ENCODE data around the gene SCD5.

Gene SCD5

DNA sequence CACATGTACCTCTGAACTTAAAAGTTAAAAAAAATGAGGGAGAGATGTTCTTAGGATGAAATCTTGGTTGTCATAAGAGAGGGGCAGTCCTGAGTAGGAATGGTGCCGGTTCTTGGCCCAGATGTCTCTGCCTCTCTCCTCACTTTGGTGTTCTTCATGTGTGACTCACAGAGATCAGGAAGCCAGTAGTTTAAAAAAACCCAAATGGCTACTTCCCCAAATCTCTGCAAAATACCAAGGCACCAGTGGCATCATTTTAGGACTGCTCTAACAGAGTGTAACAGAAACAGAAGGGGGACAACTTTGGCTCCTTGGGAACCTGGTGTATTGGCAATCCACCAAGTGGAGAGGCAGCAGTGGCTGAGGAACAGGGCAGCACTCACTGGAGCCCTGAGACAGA, 116.8 kb downstream of the SCD5 start:
- DNase-seq = no peak

- DNase-seq = no peak
These were observed 117.8 kb downstream of the SCD5 start for GRCh38 chr4:82680834-82681233.

- no peak for DNase-seq
These were observed 119.1 kb downstream of the SCD5 start for GRCh38 chr4:82679531-82679930.

DNA sequence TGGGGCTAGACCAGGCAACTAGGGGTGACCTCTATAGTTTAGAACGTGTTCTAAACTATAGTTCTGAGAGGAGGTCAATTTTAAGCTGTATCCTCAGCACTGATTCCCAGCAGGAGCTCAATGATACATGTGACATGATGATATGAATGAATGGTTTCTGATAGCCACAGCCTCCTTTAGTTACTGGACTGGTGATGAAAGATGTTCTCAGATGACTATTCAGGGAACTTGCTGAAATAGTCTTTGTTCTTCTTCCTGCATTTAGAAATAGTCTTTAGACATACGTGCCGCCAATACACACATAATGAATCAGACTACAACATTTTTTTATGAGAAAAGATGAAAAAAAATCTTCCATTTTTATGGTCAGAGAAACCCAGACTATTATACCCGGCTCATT, 120.5 kb downstream of the SCD5 start:
- no peak for DNase-seq

GRCh38 chr4:82677327-82677726, 121.3 kb downstream of the SCD5 start:
- no peak for DNase-seq

- no peak for DNase-seq
These were observed 130.7 kb downstream of the SCD5 start for GRCh38 chr4:82667761-82668480.

DNA sequence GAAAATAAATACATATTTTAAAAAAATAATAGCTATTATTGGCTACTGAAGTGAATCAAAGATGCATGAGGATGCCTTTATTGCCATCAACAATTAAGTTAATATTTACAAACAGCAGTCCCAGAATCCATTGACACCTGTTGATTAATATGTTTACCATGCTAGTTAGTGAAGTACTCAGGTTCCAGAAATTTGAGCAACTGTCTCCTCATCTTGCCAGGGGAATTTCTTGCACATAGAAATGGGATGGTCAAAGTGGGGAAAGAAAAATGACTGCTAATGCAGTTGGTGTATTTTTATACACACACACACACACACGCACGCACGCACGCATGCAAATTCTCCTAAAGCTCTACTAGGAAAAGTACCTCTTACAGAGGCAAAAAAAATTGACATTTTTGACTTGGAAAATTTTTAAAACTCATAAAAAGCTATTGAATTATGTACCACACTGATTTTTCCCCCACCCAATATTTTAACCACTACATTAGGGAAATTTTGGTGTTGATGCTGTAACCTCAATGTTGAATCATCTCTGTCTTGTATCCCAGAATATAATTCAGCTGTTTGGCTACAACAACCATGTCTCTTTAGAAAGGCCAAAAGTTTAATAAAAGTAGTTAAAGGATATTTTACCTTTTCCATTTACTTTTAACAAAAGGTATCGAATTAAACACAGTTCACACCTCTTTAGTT, 131.5 kb downstream of the SCD5 start:
- DNase-seq = no peak

GRCh38 chr4:82661181-82661992, 137.2 kb downstream of the SCD5 start:
- DNase-seq = no peak

DNA sequence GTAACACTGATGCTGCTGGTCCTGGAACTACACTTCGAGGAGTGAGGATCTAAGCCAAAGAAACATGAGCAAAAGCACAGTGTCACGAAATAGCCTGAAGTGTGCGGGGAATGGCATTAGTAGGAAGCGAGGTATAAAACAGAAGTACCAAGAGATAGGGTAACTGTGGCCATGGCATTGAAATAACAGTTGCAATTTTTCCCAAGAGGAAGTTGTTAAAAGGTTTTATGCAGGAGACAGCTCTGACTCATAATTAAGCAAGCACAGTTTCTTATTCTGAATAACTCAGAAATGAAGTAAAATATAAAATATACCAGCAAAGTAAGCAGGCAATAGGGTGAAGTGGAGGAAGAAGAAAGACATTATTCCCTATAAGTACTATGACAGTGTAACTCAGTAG, 146.5 kb downstream of the SCD5 start:
- no peak for DNase-seq

GRCh38 chr4:82650868-82651267, 147.7 kb downstream of the SCD5 start:
- DNase-seq = no peak

DNA sequence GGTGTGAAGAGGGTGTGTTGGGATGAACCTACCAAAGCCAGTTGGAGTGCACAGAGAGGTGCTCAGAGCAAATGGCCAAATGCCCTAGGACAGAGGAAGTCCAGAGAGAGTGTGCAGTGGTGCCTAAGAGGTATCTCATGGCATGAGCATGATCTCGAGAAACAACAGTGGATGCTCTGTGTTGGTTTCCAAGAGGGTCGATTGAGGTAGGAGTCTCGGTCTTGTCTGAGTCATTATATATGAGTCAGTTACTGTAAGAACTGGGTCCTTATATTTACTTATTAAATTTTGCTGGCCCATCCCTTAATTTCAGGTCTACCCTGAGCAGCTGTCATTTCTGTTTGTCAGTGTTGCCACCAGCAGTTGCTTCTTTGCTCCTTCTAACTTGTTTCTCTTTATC, 150.2 kb downstream of the SCD5 start:
- no peak for DNase-seq

DNA sequence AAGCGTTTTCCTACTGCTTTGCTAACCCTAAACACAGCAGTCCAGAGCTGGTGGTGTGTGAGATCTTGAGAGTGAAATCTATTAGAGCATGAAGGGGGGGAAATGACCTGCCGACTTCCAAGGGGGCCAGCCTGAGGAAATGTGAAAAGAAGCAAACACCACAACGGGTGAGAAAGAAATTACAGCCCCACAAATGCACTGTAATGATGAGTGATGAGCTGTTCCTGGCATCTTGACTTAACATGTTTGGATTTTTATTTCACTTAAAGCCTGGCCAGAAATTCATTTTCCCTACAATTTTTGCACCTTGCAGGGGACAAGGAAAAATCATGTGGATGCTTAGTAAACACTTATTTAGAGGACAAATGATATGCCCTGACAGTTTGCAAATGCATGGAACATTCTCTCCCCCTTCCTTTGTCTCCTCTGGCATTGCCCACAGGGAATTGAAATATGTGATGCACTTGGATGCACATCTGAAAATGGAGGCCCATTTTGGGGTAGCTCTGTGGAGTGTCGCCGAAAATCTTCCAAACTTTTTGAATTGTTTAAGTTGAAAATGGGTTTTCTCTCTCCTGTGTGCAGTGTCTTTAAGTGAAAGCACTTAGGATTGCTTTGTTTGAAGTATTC, 152.5 kb downstream of the SCD5 start:
- no peak for DNase-seq

- DNase-seq = no peak
These were observed 153.9 kb downstream of the SCD5 start for GRCh38 chr4:82644734-82645126.

DNA sequence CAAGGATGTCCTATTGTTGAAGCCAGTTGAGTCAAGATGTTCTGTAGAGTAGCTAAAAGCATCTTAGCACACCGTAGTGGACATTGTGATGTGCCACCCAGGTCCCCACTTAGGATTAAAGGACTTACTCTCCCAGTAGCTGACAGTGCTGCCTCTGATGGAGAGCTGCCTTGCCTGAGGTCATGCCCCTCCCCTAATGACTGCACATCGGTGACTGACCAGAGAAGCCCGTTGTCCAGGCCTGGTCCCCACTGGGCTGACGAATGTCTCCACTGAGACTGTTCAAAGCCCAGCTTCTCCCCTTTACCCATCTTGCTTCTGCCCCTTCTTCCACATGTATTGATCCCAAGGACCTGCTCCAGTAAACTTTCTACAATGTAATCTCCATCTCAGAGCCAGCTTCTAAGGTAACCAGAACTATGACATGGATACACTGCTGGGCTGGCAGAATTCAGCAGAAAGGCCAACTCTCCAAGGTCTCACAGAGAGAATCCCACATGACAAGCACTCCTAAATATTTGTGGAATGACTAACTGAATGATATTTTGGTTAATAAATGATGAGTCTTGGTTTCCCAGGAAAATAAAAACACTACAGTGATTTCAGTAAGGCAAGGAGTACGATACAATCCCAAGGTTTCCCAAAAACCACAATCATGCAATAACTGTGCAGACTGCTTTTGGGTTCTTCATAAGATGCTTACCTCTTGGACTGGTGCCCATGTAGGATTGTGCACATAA, 154.4 kb downstream of the SCD5 start:
- DNase-seq = no peak

- DNase-seq = no peak
These were observed 156.3 kb downstream of the SCD5 start for GRCh38 chr4:82642331-82642730.

GRCh38 chr4:82640540-82640939, 158.1 kb downstream of the SCD5 start:
- DNase-seq = no peak

- no peak for DNase-seq
These were observed 158.6 kb downstream of the SCD5 start for GRCh38 chr4:82639971-82640370.

DNA sequence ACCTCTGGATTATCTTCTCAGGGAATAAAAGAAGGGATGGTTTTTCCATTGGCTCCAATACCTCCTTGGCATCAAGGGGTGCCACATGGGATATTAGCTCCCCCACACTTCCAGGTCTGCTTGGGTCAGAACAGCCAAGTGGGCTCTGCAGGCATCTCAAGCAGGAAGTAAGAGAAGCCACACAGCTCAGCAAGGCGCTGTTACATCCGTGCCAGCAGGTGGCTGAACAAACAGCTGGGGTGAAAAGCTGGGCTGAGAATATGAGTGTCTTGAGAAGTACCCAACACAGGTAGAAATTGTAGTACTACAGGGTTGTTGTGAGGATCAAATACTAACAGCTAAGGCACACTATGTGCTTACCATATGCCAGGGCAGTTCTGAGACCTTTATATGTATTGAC, 160.1 kb downstream of the SCD5 start:
- DNase-seq = no peak

GRCh38 chr4:82630079-82630478, 168.5 kb downstream of the SCD5 start:
- DNase-seq = no peak

DNA sequence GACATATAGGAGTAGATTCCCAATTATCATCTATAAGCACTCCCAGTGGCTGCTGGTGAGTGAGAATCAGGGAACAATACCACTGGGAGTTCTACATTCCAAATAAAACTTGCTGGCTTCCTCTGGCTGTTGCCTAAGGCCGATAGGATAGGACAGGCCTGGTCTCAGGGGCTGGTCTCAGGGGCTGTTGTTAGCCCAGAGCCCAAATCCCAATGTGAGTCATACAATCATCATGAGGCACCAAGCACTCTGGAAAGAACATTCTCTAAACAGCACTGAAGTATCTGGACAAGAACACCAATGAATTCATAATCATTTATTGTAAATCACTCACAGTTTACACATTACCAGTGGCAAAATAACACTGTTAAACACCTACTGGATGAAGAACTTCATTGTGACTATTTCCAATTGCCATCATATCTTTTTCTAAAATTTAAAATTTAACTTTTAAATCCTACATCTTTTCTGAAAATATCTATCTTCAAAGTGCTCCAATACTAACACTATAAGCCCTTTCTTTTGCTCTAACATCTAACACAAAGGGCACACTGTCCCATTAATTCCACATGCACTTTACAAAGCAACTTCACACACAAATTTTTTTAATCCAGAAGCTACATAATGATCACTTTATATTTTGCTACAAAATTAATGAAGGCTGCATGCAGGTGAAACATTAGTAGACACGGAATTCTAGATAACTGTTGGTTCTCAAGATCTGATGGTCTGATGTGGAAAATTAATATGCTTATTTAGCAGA, 169.2 kb downstream of the SCD5 start:
- no peak for DNase-seq

GRCh38 chr4:82626251-82626868, 172.2 kb downstream of the SCD5 start:
- no peak for DNase-seq

All from NCI-H1092 treated with DMSO at 0.1 percent for 48 hours (cell line).